Tibial nerve (tissue), 3 donors: Measurements from ENCODE around the gene PEMT.

Experiments
- POLR2A ChIP-seq, 2 donors: fragments of 450-650 bp; IDR thresholded peaks; one replicate each; pipeline ENCODE4 v1.6.1; 2017; ENCODE audit warnings: antibody characterized with exemption in 2 of 2, mild to moderate bottlenecking in 2 of 2, moderate library complexity in 2 of 2
- TF ChIP-seq, protein P1 (sequence below), 5 experiments: fragments of 200-600 bp in 3 of 5; fragments of 450-650 bp in 2 of 5; sonication (generic) in 3 of 5; IDR thresholded peaks; one replicate each; pipeline ENCODE4 v1.5.1; 2016 to 2019; ENCODE audit warnings: antibody characterized with exemption in 5 of 5, mild to moderate bottlenecking in 3 of 5, moderate library complexity in 2 of 5

DNA sequence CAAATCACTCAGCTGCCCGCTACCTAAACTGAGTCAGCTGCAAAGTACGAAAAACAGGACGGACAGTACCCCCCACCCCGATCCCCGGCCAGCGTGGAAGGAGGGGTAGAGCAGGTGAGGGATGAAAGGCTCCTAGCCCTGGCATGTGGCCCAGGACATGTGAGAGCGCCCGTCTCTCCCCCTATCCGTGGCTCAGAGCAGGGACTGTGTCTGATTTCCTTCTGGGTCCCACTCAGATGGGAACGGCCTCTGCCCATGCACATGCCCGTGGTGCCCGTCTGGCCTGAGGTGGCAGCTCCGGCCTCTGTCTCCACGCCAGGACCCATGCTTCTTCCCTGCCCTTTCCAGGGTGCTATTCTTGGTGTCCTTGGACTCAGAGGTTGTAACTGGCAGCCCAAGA lies 65.1 kb downstream of the PEMT start:
- TF ChIP-seq, protein P1, sequence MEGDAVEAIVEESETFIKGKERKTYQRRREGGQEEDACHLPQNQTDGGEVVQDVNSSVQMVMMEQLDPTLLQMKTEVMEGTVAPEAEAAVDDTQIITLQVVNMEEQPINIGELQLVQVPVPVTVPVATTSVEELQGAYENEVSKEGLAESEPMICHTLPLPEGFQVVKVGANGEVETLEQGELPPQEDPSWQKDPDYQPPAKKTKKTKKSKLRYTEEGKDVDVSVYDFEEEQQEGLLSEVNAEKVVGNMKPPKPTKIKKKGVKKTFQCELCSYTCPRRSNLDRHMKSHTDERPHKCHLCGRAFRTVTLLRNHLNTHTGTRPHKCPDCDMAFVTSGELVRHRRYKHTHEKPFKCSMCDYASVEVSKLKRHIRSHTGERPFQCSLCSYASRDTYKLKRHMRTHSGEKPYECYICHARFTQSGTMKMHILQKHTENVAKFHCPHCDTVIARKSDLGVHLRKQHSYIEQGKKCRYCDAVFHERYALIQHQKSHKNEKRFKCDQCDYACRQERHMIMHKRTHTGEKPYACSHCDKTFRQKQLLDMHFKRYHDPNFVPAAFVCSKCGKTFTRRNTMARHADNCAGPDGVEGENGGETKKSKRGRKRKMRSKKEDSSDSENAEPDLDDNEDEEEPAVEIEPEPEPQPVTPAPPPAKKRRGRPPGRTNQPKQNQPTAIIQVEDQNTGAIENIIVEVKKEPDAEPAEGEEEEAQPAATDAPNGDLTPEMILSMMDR (IDR thresholded peaks at IDR 0.05) = no peak
- TF ChIP-seq POLR2A (IDR thresholded peaks at IDR 0.05) = no peak
